Common myeloid progenitor, CD34-positive (primary cell): ENCODE measurements around the gene AIMP1.

Experiments
- CTCF ChIA-PET: fragments of 350-600 bp; sonication (Branson Sonifier 250); formaldehyde crosslinking; loops from one replicate; lab custom pipeline; 2021; ENCODE audit warnings: antibody characterized with exemption; lab: Charles Lee
- POLR2A ChIA-PET: fragments of 350-600 bp; sonication (Branson Sonifier 250); formaldehyde crosslinking; loops from one replicate; lab custom pipeline; 2021; ENCODE audit warnings: antibody characterized with exemption; lab: Charles Lee
- DNase-seq, 3 donors: peaks; one replicate each; pipeline versions ENCODE4 v3.0.0 to v3.0.0-alpha.2; 2013
- H3K27ac ChIP-seq, 2 experiments: 1 replicate in 1 of 2; 2 replicates in 1 of 2; pipeline ENCODE4 v1.7.0; 2013; ENCODE audit warnings: inconsistent platforms in 2 of 2, low read length in 2 of 2, mild to moderate bottlenecking in 2 of 2, low read depth in 1 of 2, moderate library complexity in 1 of 2; ENCODE audit not compliant: severe bottlenecking in 2 of 2, insufficient read depth in 1 of 2, poor library complexity in 1 of 2
- H3K27me3 ChIP-seq, 5 experiments: replicated peaks in 2 of 5; 1 replicate in 3 of 5; 2 replicates in 2 of 5; pipeline versions ENCODE4 v1.6.1 to v1.7.0; 2013; ENCODE audit warnings: low read length in 4 of 5, mild to moderate bottlenecking in 2 of 5, moderate library complexity in 2 of 5, inconsistent platforms in 1 of 5; ENCODE audit not compliant: insufficient read depth in 5 of 5, control insufficient read depth in 4 of 5
- H3K36me3 ChIP-seq, 4 experiments: 1 replicate in 2 of 4; 2 replicates in 2 of 4; pipeline versions ENCODE4 v1.6.1 to v1.7.0; 2013; ENCODE audit warnings: low read length in 3 of 4, control low read depth in 1 of 4, mild to moderate bottlenecking in 1 of 4; ENCODE audit not compliant: control insufficient read depth in 4 of 4, insufficient read depth in 4 of 4
- H3K4me1 ChIP-seq, 4 experiments: 1 replicate in 3 of 4; 2 replicates in 1 of 4; pipeline versions ENCODE4 v1.6.1 to v1.7.1; 2013; ENCODE audit warnings: low read length in 3 of 4, mild to moderate bottlenecking in 3 of 4, control low read depth in 1 of 4, inconsistent platforms in 1 of 4, moderate library complexity in 1 of 4; ENCODE audit not compliant: control insufficient read depth in 4 of 4, insufficient read depth in 4 of 4; ENCODE audit errors: control extremely low read depth in 1 of 4
- H3K4me3 ChIP-seq, 7 experiments: 1 replicate in 4 of 7; 2 replicates in 3 of 7; pipeline versions ENCODE4 v1.5.1 to v1.7.0; 2013; ENCODE audit warnings: mild to moderate bottlenecking in 7 of 7, low read length in 6 of 7, moderate library complexity in 6 of 7, inconsistent platforms in 2 of 7, low read depth in 2 of 7, control low read depth in 1 of 7; ENCODE audit not compliant: insufficient read depth in 4 of 7, control insufficient read depth in 1 of 7; ENCODE audit errors: extremely low read depth in 1 of 7
- H3K9me3 ChIP-seq, 5 experiments: 1 replicate in 4 of 5; 2 replicates in 1 of 5; pipeline versions ENCODE4 v1.6.1 to v1.7.1; 2013; ENCODE audit warnings: low read length in 4 of 5, mild to moderate bottlenecking in 2 of 5, inconsistent platforms in 1 of 5, low read depth in 1 of 5, moderate library complexity in 1 of 5; ENCODE audit not compliant: control insufficient read depth in 4 of 5, insufficient read depth in 2 of 5; ENCODE audit errors: control extremely low read depth in 1 of 5
- WGBS: methylation state at CpG from one replicate; pipeline ENCODE4 v1.1.5; 2013; ENCODE audit not compliant: insufficient coverage; 5-methylcytosine and 5-hydroxymethylcytosine counted together

The AIMP1 gene

DNA sequence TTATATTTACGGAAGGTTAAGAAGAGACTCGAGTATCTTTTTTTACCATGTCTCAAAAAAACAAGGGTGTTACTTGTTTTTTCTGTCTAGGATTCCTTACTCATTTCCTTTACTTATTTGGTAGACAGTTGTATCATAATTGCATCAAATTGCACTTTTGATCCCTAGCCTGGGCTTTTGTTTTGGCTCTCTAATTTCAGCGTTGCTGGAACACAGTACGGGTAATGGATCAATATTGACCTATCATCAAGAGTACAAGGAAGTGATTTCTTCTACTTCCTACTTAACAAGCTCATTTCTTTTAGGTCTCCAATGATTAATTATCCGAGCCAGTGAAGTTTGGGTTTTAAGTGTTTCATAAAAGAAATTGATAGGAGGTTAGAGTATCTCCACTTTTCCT lies 16.8 kb downstream of the AIMP1 start:
- 100% methylated on average over 2 of the region's 5 CpGs for WGBS
- no peak overlapping the region for H3K4me3 ChIP-seq
- peaks cover 30 to 75% (median 51%) of the 10 kb centered on the region in 4 experiments for H3K36me3 ChIP-seq
- H3K9me3 ChIP-seq = peaks cover 0 to 13% (median 3%) of the 10 kb centered on the region in 5 experiments
- ChIA-PET POLR2A (no interaction called here), CTCF (interaction anchor here (0.9 kb wide), 1 partner anchor 478 kb away, joined by 3 read pairs; no protein-coding TSS in a partner anchor)
- H3K27me3 ChIP-seq = no peaks in the 10 kb centered on the region
- no peaks in the 10 kb centered on the region for H3K4me1 ChIP-seq
- DNase-seq = no peak
- no peak overlapping the region for H3K27ac ChIP-seq

DNA sequence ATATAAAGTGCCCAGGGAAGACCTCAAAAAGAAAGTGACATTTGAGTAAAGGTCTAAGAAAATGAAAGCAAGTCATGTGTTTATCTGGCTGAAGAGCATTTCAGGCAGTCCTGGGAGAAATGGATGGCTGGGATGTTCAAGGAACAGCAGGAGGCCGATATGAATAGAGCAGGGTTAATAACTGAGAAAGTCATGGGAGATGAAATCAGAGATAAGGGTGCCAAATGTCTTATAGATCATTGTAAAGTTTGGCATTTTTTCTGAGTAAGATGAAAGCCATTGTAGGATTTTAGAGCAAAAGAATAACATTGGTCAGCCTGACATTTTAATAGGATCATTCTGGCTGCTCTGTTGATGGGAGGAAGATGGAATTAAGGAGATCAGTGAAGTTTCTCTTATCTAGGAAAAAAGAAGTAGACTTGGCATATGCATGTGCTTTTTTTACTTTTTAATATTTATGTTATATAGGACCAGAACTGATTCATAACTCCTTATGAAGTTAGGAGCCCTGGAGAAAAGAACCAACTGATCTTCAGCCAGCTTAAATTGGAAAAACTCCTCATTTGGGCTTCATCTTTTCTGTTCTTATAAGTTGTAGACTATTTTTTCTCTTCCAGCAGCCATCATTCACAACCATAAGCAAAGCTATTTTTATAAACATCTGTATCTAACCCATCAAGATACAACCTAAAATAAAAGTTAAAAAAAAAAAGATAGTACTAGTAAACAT lies 18.6 kb downstream of the AIMP1 start:
- CTCF ChIA-PET = no interaction called here
- POLR2A ChIA-PET = no interaction called here
- Histone ChIP-seq H3K36me3 (peaks cover 38 to 84% (median 50%) of the 10 kb centered on the region in 4 experiments), H3K27ac (no peak overlapping the region), H3K9me3 (peaks cover 0 to 20% (median 8%) of the 10 kb centered on the region in 5 experiments), H3K27me3 (no peaks in the 10 kb centered on the region), H3K4me3 (no peak overlapping the region), H3K4me1 (no peaks in the 10 kb centered on the region)
- WGBS = 100% methylated on average over 1 of the region's 1 CpG
- no peak for DNase-seq

DNA sequence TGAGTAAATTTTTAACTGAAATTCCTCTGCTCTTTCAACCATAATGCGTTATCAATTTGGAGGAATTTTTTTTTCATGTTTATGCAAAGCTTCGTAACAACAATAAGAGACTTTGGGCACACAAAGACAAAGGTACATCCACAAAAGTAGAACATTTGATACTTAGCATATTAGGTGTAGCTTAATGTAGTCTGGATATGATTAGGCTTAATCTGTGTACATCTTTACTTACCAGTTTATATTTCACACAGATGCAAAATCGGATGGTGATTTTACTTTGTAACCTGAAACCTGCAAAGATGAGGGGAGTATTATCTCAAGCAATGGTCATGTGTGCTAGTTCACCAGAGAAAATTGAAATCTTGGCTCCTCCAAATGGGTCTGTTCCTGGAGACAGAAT lies 20.3 kb downstream of the AIMP1 start:
- no peaks in the 10 kb centered on the region for H3K27me3 ChIP-seq
- DNase-seq = no peak
- H3K4me3 ChIP-seq = no peak overlapping the region
- no peak overlapping the region for H3K27ac ChIP-seq
- H3K9me3 ChIP-seq = peaks cover 0 to 21% (median 8%) of the 10 kb centered on the region in 5 experiments
- ChIA-PET CTCF (no interaction called here), POLR2A (no interaction called here)
- 100% methylated on average over 1 of the region's 3 CpGs for WGBS
- H3K4me1 ChIP-seq = no peaks in the 10 kb centered on the region
- H3K36me3 ChIP-seq = peaks cover 38 to 83% (median 51%) of the 10 kb centered on the region in 4 experiments

DNA sequence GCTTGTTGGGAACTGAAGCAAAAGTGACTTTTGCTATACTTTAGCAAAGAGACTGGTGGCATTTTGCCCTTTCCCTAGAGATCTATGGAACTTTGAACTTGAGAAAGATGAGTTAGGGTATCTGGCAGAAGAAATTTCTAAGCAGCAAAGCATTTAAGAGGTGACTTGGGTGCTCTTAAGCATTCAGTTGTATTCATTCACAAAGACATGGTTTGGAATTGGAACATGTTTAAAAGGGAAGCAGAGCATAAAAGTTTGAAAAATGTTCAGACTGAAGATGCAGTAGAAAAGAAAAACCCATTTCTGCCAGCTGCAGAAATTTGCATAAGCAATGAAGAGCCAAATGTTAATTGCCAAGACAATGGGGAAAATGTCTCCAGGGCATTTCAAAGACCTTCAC lies 21.6 kb downstream of the AIMP1 start:
- H3K4me3 ChIP-seq = no peak overlapping the region
- H3K27me3 ChIP-seq = no peaks in the 10 kb centered on the region
- no peaks in the 10 kb centered on the region for H3K4me1 ChIP-seq
- no peak overlapping the region for H3K27ac ChIP-seq
- CTCF ChIA-PET = no interaction called here
- H3K9me3 ChIP-seq = peaks cover 0 to 21% (median 8%) of the 10 kb centered on the region in 5 experiments
- POLR2A ChIA-PET = no interaction called here
- DNase-seq = no peak
- peaks cover 38 to 76% (median 46%) of the 10 kb centered on the region in 4 experiments for H3K36me3 ChIP-seq

DNA sequence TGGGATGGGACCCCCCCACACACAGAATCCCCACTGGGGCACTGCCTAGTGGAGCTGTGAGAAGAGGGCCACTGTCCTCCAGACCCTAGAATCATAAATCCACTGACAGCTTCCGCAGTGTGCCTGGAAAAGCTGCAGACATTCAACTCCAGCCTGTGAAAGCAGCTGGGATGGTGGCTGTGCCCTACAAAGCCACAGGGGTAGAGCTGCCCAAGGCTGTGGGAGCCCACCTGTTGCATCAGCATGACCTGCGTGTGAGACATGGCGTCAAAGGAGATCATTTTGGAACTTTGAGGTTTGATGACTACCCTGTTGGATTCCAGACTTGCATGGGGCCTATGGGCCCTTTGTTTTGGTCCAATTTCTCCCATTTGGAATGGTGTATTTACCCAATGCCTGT lies 22.3 kb downstream of the AIMP1 start:
- DNase-seq = no peak
- no peak overlapping the region for H3K27ac ChIP-seq
- CTCF ChIA-PET = interaction anchor here (1.1 kb wide), 1 partner anchor 10 kb away, joined by 4 read pairs; no protein-coding TSS in a partner anchor
- peaks cover 34 to 70% (median 42%) of the 10 kb centered on the region in 4 experiments for H3K36me3 ChIP-seq
- no peaks in the 10 kb centered on the region for H3K27me3 ChIP-seq
- POLR2A ChIA-PET = no interaction called here
- H3K4me3 ChIP-seq = no peak overlapping the region
- WGBS = 100% methylated on average over 3 of the region's 3 CpGs
- peaks cover 0 to 21% (median 8%) of the 10 kb centered on the region in 5 experiments for H3K9me3 ChIP-seq
- no peaks in the 10 kb centered on the region for H3K4me1 ChIP-seq

DNA sequence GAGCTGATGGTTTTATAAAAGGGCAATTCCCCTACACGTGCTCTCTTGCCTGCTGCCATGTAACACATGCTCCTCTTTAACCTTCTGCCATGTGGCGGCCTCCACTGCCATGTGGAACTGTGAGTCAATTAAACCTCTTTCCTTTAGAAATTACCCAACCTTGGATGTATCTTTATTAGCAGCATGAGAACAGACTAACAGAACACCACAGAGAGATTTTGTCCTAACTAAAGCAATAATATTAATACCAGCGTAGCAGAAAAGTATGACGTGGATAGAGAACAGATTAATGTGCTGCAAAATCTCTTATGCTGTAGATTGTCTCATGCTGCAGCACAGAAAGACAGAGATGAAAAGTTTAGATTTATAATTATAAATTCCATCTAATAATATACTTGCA lies 23.1 kb downstream of the AIMP1 start:
- Histone ChIP-seq H3K27ac (no peak overlapping the region), H3K4me1 (no peaks in the 10 kb centered on the region), H3K9me3 (peaks cover 0 to 21% (median 8%) of the 10 kb centered on the region in 5 experiments), H3K4me3 (no peak overlapping the region), H3K27me3 (no peaks in the 10 kb centered on the region), H3K36me3 (peaks cover 30 to 65% (median 42%) of the 10 kb centered on the region in 4 experiments)
- WGBS = no CpG with 5 or more reads among the region's 4 CpGs
- CTCF ChIA-PET = interaction anchor here (1.1 kb wide), 1 partner anchor 11 kb away, joined by 4 read pairs; no protein-coding TSS in a partner anchor
- no peak for DNase-seq
- POLR2A ChIA-PET = no interaction called here

DNA sequence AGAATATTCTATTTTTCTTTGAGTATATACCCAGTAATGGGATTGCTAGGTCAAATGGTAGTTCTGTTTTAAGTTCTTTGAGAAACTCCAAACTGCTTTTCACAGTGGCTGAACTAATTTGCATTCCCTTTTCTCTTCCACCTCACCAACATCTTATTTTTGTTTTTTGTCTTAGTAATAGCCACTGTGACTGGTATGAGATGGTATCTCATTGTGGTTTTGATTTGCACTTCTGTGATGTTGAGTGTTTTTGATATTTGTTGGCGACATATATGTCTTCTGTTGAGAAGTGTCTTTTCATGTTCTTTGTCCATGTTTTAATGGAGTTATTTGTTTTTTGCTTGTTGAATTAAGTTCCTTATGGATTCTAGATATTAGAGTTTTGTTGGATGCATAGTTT lies 24.4 kb downstream of the AIMP1 start:
- ChIA-PET POLR2A (no interaction called here), CTCF (no interaction called here)
- Histone ChIP-seq H3K36me3 (peaks cover 27 to 53% (median 35%) of the 10 kb centered on the region in 4 experiments), H3K4me3 (no peak overlapping the region), H3K9me3 (peaks cover 0 to 21% (median 8%) of the 10 kb centered on the region in 5 experiments), H3K4me1 (no peaks in the 10 kb centered on the region), H3K27ac (no peak overlapping the region), H3K27me3 (no peaks in the 10 kb centered on the region)
- 100% methylated on average over 1 of the region's 1 CpG for WGBS
- no peak for DNase-seq
